ENCODE measurements around the gene CIAO3. TPM values are rescaled to one million over a fixed set of nuclear protein-coding genes. Genes with fewer than 3 reads are reported as not detected.

CIAO3 gene
- total RNA-seq, 4 donors from 2014 or later: 39.8 to 53.2 (median 45.6) TPM

DNA sequence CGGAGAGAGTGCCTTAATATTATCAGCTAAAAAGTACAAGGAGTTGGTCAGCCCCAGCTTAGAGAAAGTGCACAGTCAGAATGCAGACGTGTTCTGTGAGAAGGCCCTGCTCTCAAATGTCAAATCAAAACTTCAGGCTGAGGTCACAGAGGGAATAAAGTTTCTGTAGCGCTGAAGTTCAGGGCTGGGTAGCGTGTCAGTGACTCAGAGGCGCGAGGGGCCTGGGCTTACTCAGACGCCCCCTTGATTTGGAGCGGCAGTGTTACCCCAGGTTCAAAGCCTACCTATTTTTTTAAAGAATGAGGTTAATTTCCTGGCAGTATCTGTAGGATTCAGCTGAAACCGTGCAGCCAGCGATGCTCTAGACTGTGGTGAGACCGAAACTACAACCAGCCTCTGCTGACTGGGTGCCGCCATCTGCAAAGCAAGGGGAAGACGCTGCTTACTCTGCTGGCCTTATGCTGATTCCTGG lies 4.8 kb downstream of the CIAO3 start:
- WGBS, 2 donors: 82 to 90% methylated on average over 13 of the region's 13 CpGs

DNA sequence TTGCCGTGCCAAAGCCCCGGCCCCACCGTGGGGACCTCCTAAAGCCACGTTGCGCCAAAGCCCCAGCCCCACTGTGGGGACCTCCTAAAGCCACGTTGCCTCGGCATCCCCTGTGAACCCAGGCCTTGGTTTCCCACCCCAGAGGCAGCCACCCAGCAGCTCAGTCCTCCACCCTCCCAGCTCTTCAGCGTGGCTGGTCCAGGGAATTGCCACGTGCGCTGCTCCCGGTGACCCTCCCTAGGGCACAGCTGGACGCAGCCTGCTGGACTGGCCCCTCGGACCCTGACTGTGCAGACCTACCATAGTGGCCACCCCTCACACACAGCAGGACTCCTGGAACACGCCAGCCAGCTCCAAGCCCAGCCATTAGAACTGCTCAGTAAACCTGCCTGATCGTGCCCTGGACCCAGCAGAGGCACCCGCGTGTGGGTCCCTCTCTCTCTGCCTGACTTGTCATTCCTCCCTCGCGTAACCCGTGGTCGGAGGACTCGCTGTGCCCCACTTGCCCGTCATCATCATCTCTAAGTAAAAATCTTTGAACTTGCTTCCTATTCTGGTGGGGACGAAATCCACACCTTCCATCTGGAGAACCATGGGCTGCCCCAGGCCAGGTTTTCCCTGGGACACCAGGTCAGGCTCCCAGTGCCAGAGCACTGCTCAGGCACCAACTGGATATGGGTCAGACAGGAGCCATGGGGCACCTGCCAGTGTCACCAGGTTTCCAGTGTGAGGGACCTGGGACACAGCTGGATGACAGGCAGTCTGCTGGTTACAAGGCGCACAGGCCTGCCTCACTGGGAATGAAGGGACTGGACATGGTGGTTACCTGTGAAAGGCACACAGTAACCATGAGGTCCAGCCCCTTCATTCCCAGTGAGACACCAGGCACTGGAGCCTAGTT lies 5.6 kb downstream of the CIAO3 start:
- Histone ChIP-seq H3K27me3 (no peaks in the 10 kb centered on the region), H3K36me3 (peaks cover 0 to 94% (median 0%) of the 10 kb centered on the region in 3 donors), H3K4me1 (peaks cover 0 to 9% (median 8%) of the 10 kb centered on the region in 4 donors), H3K9me3 (no peaks in the 10 kb centered on the region), H3K4me3 (no peak overlapping the region), H3K27ac (no peak overlapping the region)
- 93 to 94% methylated on average over 23 to 25 of the region's 25 CpGs for WGBS, 2 donors
- no peak for TF ChIP-seq EP300 (IDR thresholded peaks at IDR 0.05)
- TF ChIP-seq POLR2A (IDR thresholded peaks at IDR 0.05): no peak
- TF ChIP-seq, protein P1, sequence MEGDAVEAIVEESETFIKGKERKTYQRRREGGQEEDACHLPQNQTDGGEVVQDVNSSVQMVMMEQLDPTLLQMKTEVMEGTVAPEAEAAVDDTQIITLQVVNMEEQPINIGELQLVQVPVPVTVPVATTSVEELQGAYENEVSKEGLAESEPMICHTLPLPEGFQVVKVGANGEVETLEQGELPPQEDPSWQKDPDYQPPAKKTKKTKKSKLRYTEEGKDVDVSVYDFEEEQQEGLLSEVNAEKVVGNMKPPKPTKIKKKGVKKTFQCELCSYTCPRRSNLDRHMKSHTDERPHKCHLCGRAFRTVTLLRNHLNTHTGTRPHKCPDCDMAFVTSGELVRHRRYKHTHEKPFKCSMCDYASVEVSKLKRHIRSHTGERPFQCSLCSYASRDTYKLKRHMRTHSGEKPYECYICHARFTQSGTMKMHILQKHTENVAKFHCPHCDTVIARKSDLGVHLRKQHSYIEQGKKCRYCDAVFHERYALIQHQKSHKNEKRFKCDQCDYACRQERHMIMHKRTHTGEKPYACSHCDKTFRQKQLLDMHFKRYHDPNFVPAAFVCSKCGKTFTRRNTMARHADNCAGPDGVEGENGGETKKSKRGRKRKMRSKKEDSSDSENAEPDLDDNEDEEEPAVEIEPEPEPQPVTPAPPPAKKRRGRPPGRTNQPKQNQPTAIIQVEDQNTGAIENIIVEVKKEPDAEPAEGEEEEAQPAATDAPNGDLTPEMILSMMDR (IDR thresholded peaks at IDR 0.05): no peak
- no peak for DNase-seq (ENCODE audit: low spot score in 2 of 2)

More for the DNA sequence above, 4.8 kb downstream of the CIAO3 start:
- no peak for DNase-seq (ENCODE audit: low spot score in 2 of 2)
- no peak for TF ChIP-seq POLR2A (IDR thresholded peaks at IDR 0.05)
- no peak for TF ChIP-seq EP300 (IDR thresholded peaks at IDR 0.05)
- TF ChIP-seq, protein P1 (IDR thresholded peaks at IDR 0.05): no peak
- no peaks in the 10 kb centered on the region for H3K9me3 ChIP-seq
- H3K36me3 ChIP-seq: peaks cover 0 to 86% (median 0%) of the 10 kb centered on the region in 3 donors
- no peaks in the 10 kb centered on the region for H3K27me3 ChIP-seq
- no peak overlapping the region for H3K4me3 ChIP-seq
- H3K27ac ChIP-seq: no peak overlapping the region
- peaks cover 0 to 13% (median 11%) of the 10 kb centered on the region in 4 donors for H3K4me1 ChIP-seq

DNA sequence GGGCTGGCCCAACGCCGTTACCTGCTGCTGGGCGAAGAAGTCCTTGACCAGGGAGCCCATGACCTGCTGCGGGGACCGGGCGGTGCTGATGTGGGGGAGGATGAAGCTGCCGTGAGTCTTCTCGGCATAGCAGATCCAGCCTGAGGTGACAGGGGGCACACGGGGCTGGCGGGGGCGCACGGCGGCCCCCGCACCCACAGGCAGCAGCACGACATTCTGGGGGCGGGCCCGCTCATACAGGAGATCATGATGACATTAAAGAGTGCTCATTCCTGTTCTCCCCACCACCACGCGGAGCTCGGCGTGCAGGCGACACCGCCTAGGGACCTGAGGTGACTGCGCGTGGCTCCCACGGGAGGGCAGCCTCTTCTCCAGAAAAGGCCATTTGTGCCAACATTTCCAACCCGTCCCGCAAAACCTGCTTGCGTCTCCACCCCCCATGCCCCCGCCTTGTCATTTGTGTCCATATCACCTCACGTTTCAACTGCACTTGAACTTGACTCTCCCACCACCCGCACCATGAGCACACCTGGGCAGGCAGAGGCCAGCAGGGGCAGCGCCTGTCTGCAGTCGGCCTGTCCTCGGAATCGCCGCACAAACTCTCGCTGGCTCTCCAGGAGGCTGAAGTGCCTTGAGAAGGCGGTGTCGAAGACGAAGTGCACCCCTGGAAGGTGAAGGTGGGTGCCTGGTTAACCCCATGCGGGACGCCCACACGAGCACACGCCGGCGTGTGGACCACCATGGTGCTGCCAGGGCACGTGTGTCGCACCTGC lies 6.4 kb downstream of the CIAO3 start:
- WGBS, 2 donors: 88 to 91% methylated on average over 46 to 49 of the region's 49 CpGs

DNA sequence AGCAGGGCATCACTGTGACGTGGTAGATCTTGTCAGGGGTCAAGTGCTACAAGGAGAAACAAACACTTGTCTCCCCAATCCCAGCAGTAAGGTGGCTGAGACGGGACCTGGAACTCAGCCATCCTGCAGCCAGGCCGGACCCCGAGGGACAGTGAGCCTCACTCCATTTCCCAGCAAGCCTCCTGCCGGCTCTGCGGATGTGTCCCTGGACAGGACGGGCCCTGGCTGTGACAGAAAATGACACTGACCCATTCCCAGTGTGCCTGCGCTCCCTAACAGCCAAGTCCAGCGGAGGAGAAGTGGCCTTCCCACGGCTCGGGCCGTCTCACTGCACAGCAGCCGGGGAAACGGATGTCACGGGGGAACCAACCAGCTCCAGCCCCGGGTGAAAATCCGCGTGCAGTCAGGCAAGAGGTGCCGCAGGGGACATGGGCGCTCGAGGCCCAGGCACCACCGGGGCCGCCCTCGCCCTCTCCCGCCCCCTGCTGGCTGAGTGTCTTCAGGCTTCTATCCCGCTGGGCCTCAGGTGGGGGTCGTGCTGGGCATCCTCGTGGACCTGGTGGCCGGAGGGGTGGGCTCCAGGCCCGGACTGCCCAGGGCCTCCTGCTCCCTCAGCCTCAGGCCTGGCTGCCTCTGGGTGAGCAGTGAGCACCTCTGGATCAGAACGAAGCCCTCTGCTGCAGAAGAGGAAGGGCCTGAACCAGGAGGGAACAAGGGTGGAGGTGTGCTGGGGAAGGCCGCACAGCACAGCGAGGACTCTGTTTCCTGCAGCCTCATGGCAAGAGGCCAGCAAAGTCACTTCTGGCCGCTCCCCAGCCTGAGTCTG lies 7.2 kb downstream of the CIAO3 start:
- no peak for DNase-seq (ENCODE audit: low spot score in 2 of 2)
- H3K36me3 ChIP-seq: peaks cover 0 to 90% (median 0%) of the 10 kb centered on the region in 3 donors
- no peak for TF ChIP-seq EP300 (IDR thresholded peaks at IDR 0.05)
- 80 to 88% methylated on average over 18 to 34 of the region's 34 CpGs for WGBS, 2 donors
- no peaks in the 10 kb centered on the region for H3K9me3 ChIP-seq
- peaks cover 0 to 8% (median 4%) of the 10 kb centered on the region in 4 donors for H3K4me1 ChIP-seq
- H3K4me3 ChIP-seq: no peak overlapping the region
- H3K27ac ChIP-seq: no peak overlapping the region
- H3K27me3 ChIP-seq: no peaks in the 10 kb centered on the region

More for the DNA sequence above, 6.4 kb downstream of the CIAO3 start:
- no peak for DNase-seq (ENCODE audit: low spot score in 2 of 2)
- Histone ChIP-seq H3K4me3 (no peak overlapping the region), H3K27ac (no peak overlapping the region), H3K9me3 (no peaks in the 10 kb centered on the region), H3K27me3 (no peaks in the 10 kb centered on the region), H3K36me3 (peaks cover 0 to 98% (median 0%) of the 10 kb centered on the region in 3 donors), H3K4me1 (peaks cover 0 to under 1% (median under 1%) of the 10 kb centered on the region in 4 donors)
- TF ChIP-seq EP300 (IDR thresholded peaks at IDR 0.05) (no peak), POLR2A (IDR thresholded peaks at IDR 0.05) (no peak)
- TF ChIP-seq, protein P1 (IDR thresholded peaks at IDR 0.05): no peak

DNA sequence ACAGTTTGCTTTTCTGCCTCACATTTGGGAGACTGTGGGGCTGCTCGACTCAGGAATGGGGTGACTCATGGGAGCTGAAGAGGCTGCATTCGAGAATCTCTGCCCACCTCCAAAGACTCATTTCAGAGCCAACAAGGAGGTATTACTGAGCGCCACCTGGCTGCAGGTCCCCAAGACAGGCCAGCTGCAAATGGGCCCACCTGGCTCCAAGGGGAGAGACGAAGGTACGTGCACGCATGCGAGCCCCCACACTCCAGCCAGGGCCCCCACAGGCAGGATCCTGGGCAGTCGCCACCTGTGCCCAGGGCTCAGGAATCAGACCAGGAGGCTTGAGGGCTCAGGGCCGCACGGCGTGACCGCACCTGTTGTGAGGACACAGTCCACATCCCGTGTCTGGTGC lies 7.9 kb downstream of the CIAO3 start:
- H3K4me3 ChIP-seq: no peak overlapping the region
- TF ChIP-seq EP300 (IDR thresholded peaks at IDR 0.05): no peak
- no peak for TF ChIP-seq POLR2A (IDR thresholded peaks at IDR 0.05)
- TF ChIP-seq, protein P1 (IDR thresholded peaks at IDR 0.05): no peak

More for the DNA sequence above, 7.9 kb downstream of the CIAO3 start:
- H3K36me3 ChIP-seq: peaks cover 0 to 83% (median 0%) of the 10 kb centered on the region in 3 donors
- H3K27ac ChIP-seq: no peak overlapping the region
- peaks cover 0 to 15% (median 10%) of the 10 kb centered on the region in 4 donors for H3K4me1 ChIP-seq
- 86 to 92% methylated on average over 13 of the region's 13 CpGs for WGBS, 2 donors
- no peak for DNase-seq (ENCODE audit: low spot score in 2 of 2)
- no peaks in the 10 kb centered on the region for H3K9me3 ChIP-seq
- H3K27me3 ChIP-seq: no peaks in the 10 kb centered on the region
